Uterus (tissue), 4 donors: ENCODE results near the gene VRK1. TPM values are rescaled to one million over a fixed set of nuclear protein-coding genes. Genes with fewer than 3 reads are reported as not detected.

ENCODE experiments used
- DNase-seq, 2 donors: peaks; one replicate each; pipeline ENCODE4 v3.0.0-alpha.2; 2019 to 2020
- H3K27ac ChIP-seq, 2 donors: fragments of 200-600 bp; sonication (generic); 1 replicate in 1 of 2; 2 replicates in 1 of 2; pipeline ENCODE4 v1.5.1; 2016 to 2018
- H3K27me3 ChIP-seq, 2 donors: fragments of 200-600 bp; sonication (generic); one replicate each; pipeline ENCODE4 v1.5.1; 2018 to 2019; ENCODE audit warnings: control low read depth in 1 of 2
- H3K36me3 ChIP-seq, 2 donors: fragments of 200-600 bp; sonication (generic); one replicate each; pipeline ENCODE4 v1.5.1; 2019; ENCODE audit warnings: control low read depth in 1 of 2
- H3K4me1 ChIP-seq, 2 donors: fragments of 200-600 bp; sonication (generic); one replicate each; pipeline ENCODE4 v1.5.1; 2018 to 2019; ENCODE audit warnings: control low read depth in 1 of 2
- H3K4me3 ChIP-seq, 2 donors: fragments of 200-600 bp; sonication (generic); 1 replicate in 1 of 2; 2 replicates in 1 of 2; pipeline ENCODE4 v1.5.1; 2018 to 2019; ENCODE audit warnings: mild to moderate bottlenecking in 1 of 2
- H3K9me3 ChIP-seq, 2 donors: fragments of 200-600 bp; sonication (generic); one replicate each; pipeline ENCODE4 v1.5.1; 2019; ENCODE audit warnings: control low read depth in 1 of 2
- POLR2A ChIP-seq, 2 donors: fragments of 450-650 bp; IDR thresholded peaks; one replicate each; pipeline ENCODE4 v1.6.1; 2016; ENCODE audit warnings: antibody characterized with exemption in 2 of 2, mild to moderate bottlenecking in 1 of 2, moderate library complexity in 1 of 2
- intact Hi-C: fragments of 100-400 bp; cut with DNase I; formaldehyde crosslinking; loops from one replicate; pipeline ENCODE4 v1.15.1; 2023; ENCODE audit warnings: low total_unique reads
- total RNA-seq, 4 donors: library from RNA; depleted of rRNA in 3 of 4; stranded (reverse); fragments of >200 nt in 3 of 4; gene quantifications; one replicate each; pipeline versions ENCODE4 v1.1.0 to v1.2.4, GENCODE V29; 2014 to 2023
- TF ChIP-seq, protein P1 (sequence below), 4 experiments: fragments of 200-600 bp in 2 of 4; fragments of 450-650 bp in 2 of 4; sonication (generic) in 2 of 4; IDR thresholded peaks; one replicate each; pipeline ENCODE4 v1.5.1; 2016 to 2019; ENCODE audit warnings: antibody characterized with exemption in 4 of 4, mild to moderate bottlenecking in 2 of 4, moderate library complexity in 1 of 4
- donor health status: DM: yes; HTN: yes; CAD: no.

The VRK1 gene
- total RNA-seq, 4 donors from 2014 or later: 21.0 to 54.5 (median 37.1) TPM

GRCh38 chr14:96752594-96752993 is 44.6 kb upstream of the VRK1 start:
- H3K27me3 ChIP-seq: no peaks in the 10 kb centered on the region
- DNase-seq: no peak
- no peaks in the 10 kb centered on the region for H3K36me3 ChIP-seq
- intact Hi-C loops: no loop called here
- TF ChIP-seq, protein P1, sequence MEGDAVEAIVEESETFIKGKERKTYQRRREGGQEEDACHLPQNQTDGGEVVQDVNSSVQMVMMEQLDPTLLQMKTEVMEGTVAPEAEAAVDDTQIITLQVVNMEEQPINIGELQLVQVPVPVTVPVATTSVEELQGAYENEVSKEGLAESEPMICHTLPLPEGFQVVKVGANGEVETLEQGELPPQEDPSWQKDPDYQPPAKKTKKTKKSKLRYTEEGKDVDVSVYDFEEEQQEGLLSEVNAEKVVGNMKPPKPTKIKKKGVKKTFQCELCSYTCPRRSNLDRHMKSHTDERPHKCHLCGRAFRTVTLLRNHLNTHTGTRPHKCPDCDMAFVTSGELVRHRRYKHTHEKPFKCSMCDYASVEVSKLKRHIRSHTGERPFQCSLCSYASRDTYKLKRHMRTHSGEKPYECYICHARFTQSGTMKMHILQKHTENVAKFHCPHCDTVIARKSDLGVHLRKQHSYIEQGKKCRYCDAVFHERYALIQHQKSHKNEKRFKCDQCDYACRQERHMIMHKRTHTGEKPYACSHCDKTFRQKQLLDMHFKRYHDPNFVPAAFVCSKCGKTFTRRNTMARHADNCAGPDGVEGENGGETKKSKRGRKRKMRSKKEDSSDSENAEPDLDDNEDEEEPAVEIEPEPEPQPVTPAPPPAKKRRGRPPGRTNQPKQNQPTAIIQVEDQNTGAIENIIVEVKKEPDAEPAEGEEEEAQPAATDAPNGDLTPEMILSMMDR (IDR thresholded peaks at IDR 0.05): no peak
- TF ChIP-seq POLR2A (IDR thresholded peaks at IDR 0.05): no peak
- H3K9me3 ChIP-seq: no peaks in the 10 kb centered on the region
- H3K4me3 ChIP-seq: no peak overlapping the region
- H3K4me1 ChIP-seq: no peaks in the 10 kb centered on the region
- H3K27ac ChIP-seq: no peak overlapping the region

GRCh38 chr14:96754162-96754844 is 42.9 kb upstream of the VRK1 start:
- H3K4me1 ChIP-seq: no peaks in the 10 kb centered on the region
- H3K9me3 ChIP-seq: no peaks in the 10 kb centered on the region
- no peak for DNase-seq
- intact Hi-C loops: no loop called here
- TF ChIP-seq POLR2A (IDR thresholded peaks at IDR 0.05): no peak
- TF ChIP-seq, protein P1 (IDR thresholded peaks at IDR 0.05): no peak
- no peaks in the 10 kb centered on the region for H3K36me3 ChIP-seq
- no peak overlapping the region for H3K27ac ChIP-seq
- H3K4me3 ChIP-seq: no peak overlapping the region
- no peaks in the 10 kb centered on the region for H3K27me3 ChIP-seq

- Histone ChIP-seq H3K9me3 (no peaks in the 10 kb centered on the region), H3K27ac (no peak overlapping the region), H3K36me3 (no peaks in the 10 kb centered on the region), H3K4me1 (no peaks in the 10 kb centered on the region), H3K4me3 (no peak overlapping the region), H3K27me3 (no peaks in the 10 kb centered on the region)
- intact Hi-C loops: no loop called here
- DNase-seq: no peak
- TF ChIP-seq, protein P1 (IDR thresholded peaks at IDR 0.05): no peak
- TF ChIP-seq POLR2A (IDR thresholded peaks at IDR 0.05): no peak
Measured at GRCh38 chr14:96754845-96755184, 42.4 kb upstream of the VRK1 start.

DNA sequence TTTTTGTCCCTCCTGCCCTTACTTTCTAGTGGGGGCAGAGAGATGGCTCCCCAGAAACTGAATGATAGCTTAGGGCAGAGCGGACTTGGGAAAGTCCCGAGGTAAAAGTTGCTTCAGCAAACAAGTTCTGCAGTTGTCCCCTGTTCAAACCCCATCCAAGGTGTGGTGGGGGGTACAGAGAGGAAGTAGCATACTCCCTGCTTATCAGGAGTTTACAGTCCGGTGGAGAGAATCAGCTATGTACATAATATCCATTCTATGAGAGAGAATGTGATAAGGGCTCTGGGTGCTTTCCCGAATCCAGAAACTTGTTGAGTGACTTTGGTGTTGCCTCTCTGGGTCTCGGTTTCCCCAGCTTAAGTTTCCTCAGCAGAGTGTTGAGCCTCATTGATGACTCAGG is 40.4 kb upstream of the VRK1 start:
- Histone ChIP-seq H3K36me3 (no peaks in the 10 kb centered on the region), H3K4me3 (no peak overlapping the region), H3K9me3 (no peaks in the 10 kb centered on the region), H3K27me3 (no peaks in the 10 kb centered on the region), H3K4me1 (no peaks in the 10 kb centered on the region), H3K27ac (no peak overlapping the region)
- intact Hi-C loops: no loop called here
- TF ChIP-seq POLR2A (IDR thresholded peaks at IDR 0.05): no peak
- TF ChIP-seq, protein P1 (IDR thresholded peaks at IDR 0.05): no peak
- DNase-seq: no peak

DNA sequence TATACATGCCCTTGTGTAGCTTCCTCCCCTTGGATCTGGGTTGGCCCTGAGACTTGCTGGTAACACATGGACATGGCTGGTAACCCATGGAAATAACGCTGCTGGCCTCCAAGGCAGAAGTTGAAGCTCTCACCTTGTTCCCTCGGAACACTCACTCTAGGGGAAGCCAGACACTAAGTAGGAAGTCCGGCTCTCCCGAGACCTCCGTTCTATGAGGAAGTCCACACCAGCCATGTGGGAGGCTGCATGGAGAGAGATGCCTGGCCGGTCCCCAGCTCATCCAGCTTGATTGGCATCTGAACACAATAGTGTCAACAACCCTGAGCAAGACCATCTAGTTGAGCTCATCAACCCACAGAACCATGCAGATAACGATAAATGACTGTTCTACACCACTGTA is 39.7 kb upstream of the VRK1 start:
- Histone ChIP-seq H3K27me3 (no peaks in the 10 kb centered on the region), H3K36me3 (no peaks in the 10 kb centered on the region), H3K4me1 (no peaks in the 10 kb centered on the region), H3K27ac (no peak overlapping the region), H3K9me3 (no peaks in the 10 kb centered on the region), H3K4me3 (no peak overlapping the region)
- no peak for TF ChIP-seq POLR2A (IDR thresholded peaks at IDR 0.05)
- TF ChIP-seq, protein P1 (IDR thresholded peaks at IDR 0.05): no peak
- intact Hi-C loops: no loop called here
- DNase-seq: no peak
